Inferior parietal cortex (tissue), 1 donor: ENCODE data around the gene OPALIN.

ENCODE experiments used
- DNase-seq: peaks from one replicate; pipeline ENCODE4 v3.0.0-alpha.2; 2016; ENCODE audit errors: extremely low spot score

The OPALIN gene

DNA sequence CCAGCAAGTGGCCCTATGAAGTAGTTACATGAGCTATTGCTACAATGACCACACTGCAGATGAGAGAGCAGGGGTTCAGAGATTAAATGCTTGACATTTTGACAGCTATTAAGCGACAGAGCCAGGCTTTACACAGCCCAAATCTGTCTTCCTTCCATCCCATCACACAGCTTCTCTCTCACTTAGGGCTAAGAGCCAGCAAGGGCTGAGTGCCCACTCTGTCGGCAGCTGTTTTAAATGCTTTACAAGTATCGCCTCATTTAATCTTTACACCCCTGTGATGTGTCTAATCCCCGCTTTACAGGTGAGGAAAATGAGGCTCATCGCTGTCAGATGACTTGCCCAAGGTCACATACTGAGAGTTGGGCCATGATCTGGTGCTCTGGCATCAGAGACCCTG, 15.2 kb upstream of the OPALIN start:
- DNase-seq = no peak

DNA sequence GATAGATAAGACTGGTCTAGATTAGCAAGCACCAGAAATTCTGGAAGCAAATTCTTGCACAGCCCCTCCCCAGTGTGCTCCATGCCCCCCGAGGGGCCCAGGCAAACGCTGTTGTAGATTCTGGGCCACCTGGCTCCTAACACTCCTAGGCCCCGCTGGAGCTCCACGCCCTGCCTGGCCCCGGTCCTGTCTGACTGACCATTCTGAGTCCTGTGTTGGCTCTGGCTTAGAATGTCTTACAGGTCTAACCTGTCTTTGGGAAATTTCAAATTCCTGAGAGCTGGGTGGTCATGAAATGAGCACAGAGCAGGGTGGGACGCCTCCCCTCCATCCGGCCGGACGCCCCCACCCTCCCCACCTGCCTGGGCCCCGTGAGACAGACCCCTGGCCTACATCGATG, 12.6 kb upstream of the OPALIN start:
- no peak for DNase-seq

- DNase-seq = peak; percentile 82
These were observed 11.9 kb upstream of the OPALIN start for GRCh38 chr10:96370584-96371157.

GRCh38 chr10:96369890-96370583, 11.2 kb upstream of the OPALIN start:
- no peak for DNase-seq

- DNase-seq = no peak
These were observed 10.2 kb upstream of the OPALIN start for GRCh38 chr10:96368971-96369370.

DNA sequence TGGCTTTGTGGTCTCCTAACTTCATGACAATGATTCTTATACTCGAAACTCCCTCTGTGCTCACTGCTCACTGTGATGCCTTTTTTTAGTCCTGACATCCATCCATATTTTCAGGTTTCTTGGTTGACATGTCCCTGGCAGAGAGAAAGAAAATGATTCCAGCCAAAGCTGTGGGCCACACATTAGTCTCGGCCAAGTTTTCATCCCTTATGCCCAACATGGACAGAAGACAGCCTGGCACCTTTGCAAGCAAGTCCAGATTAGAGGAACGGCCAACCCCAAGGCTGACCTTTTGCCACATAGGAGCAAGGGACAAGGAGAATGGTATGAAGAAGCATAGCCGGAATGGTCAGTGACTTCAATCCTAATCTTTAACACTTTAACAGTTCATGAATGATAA, 8.7 kb upstream of the OPALIN start:
- DNase-seq = no peak

DNA sequence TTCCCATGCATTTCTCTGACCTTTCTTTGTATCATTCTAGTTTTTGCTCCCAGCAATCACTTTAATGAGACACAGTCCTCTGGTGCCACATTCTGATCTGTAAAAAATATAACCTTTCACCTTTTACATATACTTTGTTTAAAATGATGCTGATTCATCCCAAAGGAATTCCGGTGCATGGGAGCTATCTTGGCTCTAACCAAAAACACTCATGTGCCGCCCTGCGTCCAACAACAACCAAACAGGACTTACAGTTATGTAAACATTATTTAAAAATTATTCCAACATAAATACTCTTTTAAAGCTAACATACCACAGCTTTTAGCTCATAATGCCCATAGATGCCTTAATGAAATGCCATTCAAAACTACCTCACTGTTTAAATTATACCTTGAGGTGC, 7.7 kb upstream of the OPALIN start:
- DNase-seq = no peak

DNA sequence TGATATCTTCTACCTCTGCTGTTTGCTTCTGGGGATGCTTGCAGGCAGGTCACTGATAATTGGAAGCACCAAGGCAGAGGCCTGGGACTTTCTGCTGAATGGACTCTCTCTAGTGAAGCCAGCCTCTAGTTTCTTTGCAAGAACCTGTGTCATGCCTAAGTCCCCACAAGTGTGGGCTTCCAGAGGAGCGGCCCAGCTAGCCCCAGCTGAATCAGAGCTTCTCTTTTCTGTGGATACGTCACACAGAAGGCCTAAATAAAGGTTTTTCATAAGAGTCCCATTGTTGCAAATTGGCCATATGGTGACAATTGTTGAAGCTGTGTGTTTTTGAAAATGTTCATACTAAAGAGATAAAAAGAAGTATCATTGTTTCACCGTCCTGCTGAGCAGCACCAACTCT, 6.8 kb upstream of the OPALIN start:
- no peak for DNase-seq

- DNase-seq = no peak
These were observed 2.0 kb upstream of the OPALIN start for GRCh38 chr10:96360766-96361165.

- no peak for DNase-seq
These were observed 1.5 kb upstream of the OPALIN start for GRCh38 chr10:96360331-96360730.

DNA sequence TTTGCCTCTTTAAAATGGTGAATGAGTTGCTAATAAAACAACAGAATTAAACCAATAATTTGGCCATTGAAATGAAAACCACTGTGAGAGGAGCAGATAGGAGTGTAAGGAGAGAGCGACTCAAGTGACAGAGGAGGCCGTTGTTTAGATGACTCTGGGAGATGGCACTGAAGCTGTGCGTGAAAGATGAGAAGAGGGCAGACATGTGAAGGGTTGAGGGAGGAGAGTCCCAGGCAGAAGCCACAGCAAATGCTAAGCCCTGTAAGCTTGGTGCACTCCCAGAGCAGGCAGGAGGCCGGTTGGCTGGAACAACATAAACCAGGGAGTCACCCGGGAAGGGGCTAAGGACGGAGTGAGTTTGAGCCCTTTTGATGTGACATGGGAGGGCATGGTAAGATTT, 814 bp upstream of the OPALIN start:
- DNase-seq = no peak

- peak; percentile 70 for DNase-seq
These were observed 1.7 kb downstream of the OPALIN start for GRCh38 chr10:96357038-96357620.

- DNase-seq = no peak
These were observed 6.2 kb downstream of the OPALIN start for GRCh38 chr10:96352582-96352981.

GRCh38 chr10:96352027-96352426, 6.8 kb downstream of the OPALIN start:
- DNase-seq = no peak

- DNase-seq = no peak
These were observed 12.5 kb downstream of the OPALIN start for GRCh38 chr10:96346295-96346694.

DNA sequence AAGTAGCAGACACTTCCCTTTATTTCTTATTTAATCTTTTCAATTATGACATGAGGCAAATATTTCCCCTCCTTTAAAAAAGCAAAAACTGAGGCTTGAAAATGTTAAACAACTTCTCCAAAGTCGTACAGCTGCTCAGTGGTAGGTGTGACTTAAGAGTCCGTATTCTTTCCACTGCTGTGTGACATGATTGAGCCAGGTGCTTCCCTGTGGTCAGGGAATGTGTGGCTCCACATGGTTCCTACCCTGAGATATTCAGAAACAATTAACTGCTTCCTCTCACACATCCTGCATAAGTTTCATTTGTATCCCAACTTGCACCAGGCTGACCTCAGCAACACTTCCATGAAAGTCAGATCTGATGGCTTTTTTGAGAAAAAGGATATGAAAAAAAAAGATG, 13.6 kb downstream of the OPALIN start:
- no peak for DNase-seq

DNA sequence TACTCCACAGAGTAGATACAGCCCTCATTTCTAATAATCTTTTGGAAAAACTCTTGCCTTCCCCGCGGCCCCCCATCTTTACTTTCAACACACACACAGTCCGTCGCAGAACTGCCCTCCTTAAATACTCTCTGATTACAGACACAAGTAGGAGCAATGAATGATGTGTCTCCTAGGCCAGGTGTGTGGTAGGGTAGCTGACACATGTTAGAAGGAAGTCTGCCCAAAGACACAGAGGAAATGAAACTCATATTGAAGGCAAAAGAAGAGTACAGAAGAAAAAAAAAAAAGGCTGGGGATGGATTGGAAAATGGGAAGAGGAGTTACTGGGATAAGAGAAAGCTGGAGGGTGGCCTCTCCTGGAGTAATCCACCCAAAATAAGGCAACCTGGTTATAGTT, 14.6 kb downstream of the OPALIN start:
- DNase-seq = no peak

DNA sequence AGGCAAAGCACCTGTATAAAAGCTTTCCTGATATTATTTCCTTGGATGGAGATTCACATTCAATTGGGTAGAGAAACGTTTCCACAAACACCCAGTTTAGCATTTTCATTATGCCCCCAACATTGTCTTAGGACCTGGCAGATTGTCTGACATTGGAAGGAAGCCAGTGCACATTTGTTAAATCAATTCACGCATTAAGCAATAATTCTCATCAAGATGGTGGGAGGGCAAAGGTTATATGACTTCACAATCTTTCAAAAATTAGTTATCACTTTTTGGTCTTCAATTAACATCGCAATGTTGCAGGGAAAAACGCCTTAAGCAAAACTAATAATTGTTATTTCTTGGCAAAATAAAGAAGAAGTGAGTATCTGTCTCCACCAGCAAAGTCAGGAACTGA, 16.4 kb downstream of the OPALIN start:
- DNase-seq = no peak

DNA sequence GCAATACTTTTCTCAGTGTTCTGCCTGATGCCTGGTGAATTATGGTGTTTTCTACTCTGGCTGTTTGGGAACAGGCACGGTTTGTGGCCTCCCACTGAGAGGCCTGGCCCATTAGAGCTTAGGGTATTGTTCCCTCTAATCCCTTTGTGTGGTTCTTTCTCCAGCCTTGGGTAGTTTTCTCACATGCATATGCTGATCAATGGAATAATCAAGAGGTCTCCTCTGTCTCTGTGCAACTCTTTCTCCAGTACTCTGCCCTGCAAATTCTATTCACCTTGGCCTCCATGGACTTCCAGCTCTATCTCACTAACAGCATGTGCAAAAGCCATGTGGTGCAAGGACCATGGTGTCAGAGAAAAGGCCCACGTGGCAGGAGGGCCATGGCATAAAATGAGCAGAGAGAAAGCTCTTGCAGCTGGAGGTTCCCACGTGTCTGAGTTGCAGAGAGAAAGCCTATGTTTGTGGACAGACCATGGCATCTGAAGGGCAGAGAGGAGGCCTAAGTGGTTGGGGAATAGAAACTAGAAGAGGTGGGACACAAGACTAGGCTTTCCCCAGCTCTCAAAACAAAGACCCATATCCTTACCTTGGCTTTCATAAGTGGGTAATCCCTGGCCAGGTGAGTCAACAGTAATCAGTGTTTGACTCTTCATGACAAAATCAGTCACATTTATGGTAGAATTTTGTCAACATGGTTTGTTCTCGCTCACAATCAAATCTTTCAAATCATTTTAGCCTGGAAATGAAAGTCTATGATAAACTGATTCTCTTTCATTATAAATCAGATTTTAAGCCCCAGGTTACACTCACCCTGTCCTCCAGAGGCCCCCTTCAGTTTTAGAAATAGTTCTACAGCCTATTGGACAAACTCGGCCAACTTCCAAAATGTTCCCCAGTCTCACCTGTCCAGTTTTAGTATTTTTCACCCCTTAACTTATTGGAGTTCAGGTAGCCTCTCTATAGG, 17.3 kb downstream of the OPALIN start:
- DNase-seq = no peak

DNA sequence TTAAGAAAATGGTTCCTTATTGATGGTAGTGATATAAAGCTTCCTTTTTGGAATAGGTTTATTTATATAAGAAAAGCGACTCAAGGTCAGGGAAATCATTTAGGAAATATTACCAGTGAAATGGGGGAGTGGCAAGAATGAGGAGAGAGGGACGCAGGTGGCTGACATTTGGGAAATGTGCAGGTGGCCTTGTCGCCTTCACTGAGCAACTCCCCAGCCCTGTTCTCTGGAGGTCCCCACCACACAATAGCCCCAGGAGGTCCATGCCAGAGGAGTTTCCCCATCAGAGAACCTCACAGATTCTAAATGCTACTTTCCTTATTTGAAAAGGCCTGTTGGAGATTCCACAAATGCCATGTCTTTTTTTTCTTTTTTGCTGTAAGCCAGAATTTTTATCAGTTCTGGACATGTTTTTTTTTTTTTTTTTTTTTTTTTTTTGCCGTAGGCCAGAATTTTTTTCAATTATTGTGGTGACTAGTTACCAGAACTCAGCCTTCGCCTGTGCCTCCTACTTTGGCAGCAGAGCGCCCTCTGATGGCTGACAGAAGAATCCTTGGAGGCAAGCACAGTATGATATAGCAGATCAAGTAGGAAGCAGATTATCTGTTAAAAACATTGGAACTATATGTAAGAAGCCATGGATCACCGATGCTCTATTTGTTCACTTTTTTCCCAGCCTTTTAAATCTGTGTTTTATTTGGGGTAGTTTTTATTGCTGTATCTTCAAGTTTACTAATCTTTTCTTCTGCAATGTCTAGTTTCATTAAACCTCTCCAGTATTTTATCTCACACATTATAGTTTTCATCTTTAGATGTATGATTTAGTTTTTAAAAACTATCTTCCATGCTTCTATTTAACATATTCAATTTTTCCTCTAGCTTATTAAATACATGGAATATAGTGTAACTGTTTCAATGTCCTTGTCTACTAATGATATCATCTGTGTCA, 18.6 kb downstream of the OPALIN start:
- peak; percentile 73 for DNase-seq

GRCh38 chr10:96339383-96339782, 19.4 kb downstream of the OPALIN start:
- DNase-seq = no peak
